Kidney (tissue), 14 donors: ENCODE measurements around the gene RANBP10. TPM values are rescaled to one million over a fixed set of nuclear protein-coding genes. Genes with fewer than 3 reads are reported as not detected.
A peak's percentile ranks its signal among the peaks of the same experiment; 100 is the strongest.
"Not testable (repeated sequence)": the region's sequence is repeated elsewhere in the genome, so short reads cannot be mapped to it uniquely, and the experiment has no call there.

Experiments
- DNase-seq, 5 donors: peaks; one replicate each; pipeline ENCODE4 v3.0.0-alpha.2; 2013 to 2020
- FAIRE-seq: peaks from 2 replicates; lab custom pipeline; 2012; peaks lifted over from hg19 to GRCh38; lab: Jason Lieb, UNC
- H3K27ac ChIP-seq, 2 donors: one replicate each; pipeline ENCODE4 v1.7.0; 2013; ENCODE audit warnings: low read depth in 2 of 2, low read length in 2 of 2, inconsistent platforms in 1 of 2
- H3K27me3 ChIP-seq: one replicate; pipeline ENCODE4 v1.7.1; 2013; ENCODE audit warnings: low read length, inconsistent platforms; ENCODE audit not compliant: control insufficient read depth, insufficient read depth
- H3K36me3 ChIP-seq, 3 donors: one replicate each; pipeline versions ENCODE4 v1.7.0 to v1.7.1; 2013; ENCODE audit warnings: low read length in 3 of 3, control low read depth in 1 of 3, inconsistent platforms in 1 of 3; ENCODE audit not compliant: insufficient read depth in 3 of 3, control insufficient read depth in 2 of 3
- H3K4me1 ChIP-seq, 3 donors: one replicate each; pipeline versions ENCODE4 v1.7.0 to v1.7.1; 2013; ENCODE audit warnings: low read length in 3 of 3, inconsistent platforms in 1 of 3, low read depth in 1 of 3; ENCODE audit not compliant: control insufficient read depth in 2 of 3, insufficient read depth in 2 of 3
- H3K4me3 ChIP-seq, 3 donors: one replicate each; pipeline versions ENCODE4 v1.7.0 to v1.8.1; 2013; ENCODE audit warnings: low read length in 3 of 3, control low read depth in 1 of 3, inconsistent platforms in 1 of 3
- H3K9ac ChIP-seq, 3 donors: one replicate each; pipeline versions ENCODE4 v1.7.0 to v1.7.1; 2013; ENCODE audit warnings: low read length in 3 of 3, control low read depth in 1 of 3, inconsistent platforms in 1 of 3
- H3K9me3 ChIP-seq, 3 donors: one replicate each; pipeline versions ENCODE4 v1.7.0 to v1.7.1; 2013; ENCODE audit warnings: low read length in 3 of 3, control low read depth in 1 of 3, inconsistent platforms in 1 of 3; ENCODE audit not compliant: control insufficient read depth in 2 of 3, insufficient read depth in 1 of 3
- intact Hi-C: fragments of 100-400 bp; cut with DNase I; formaldehyde crosslinking; loops from one replicate; pipeline ENCODE4 v1.11.1; 2022
- polyA plus RNA-seq: library from polyadenylated mRNA; stranded (reverse); fragments of 350-450 nt; fragmentation: Illumina TruSeq; extraction: RNeasy Lipid Tissue Mini Kit (QIAGEN cat#74804); gene quantifications from one replicate; pipeline ENCODE4 v1.2.3, GENCODE V29; 2014; ENCODE audit warnings: low read depth, low replicate concordance; ENCODE audit not compliant: insufficient read depth
- total RNA-seq: library from RNA; stranded (reverse); fragmentation: NEBNext Ultra II Directional; extraction: Animal tissue kit (Norgen Biotek cat#: 25700); gene quantifications from one replicate; pipeline ENCODE4 v1.2.1, GENCODE V29; 2021
- TF ChIP-seq, protein P1 (sequence below): IDR thresholded peaks from 3 replicates; pipeline ENCODE4 v1.5.1; 2012; ENCODE audit warnings: mild to moderate bottlenecking, moderate library complexity, borderline replicate concordance; ENCODE audit not compliant: insufficient read depth; ENCODE audit errors: extremely low read depth
- donor health status: control.
- donor health status: control.
- donor health status: control.
- donor health status: control.
- donor health status: control.
- donor health status: DM: yes; HTN: yes; CAD: no.
- donor health status: Normal renal cell carcinoma (clear cell type).

RANBP10 gene
- total and polyA plus RNA-seq, 2 donors from 2014 or later, result 7.0 to 22.3 TPM

GRCh38 chr16:67758966-67759365 is 47.4 kb downstream of the RANBP10 start:
- intact Hi-C loops, result no loop called here
- H3K9me3 ChIP-seq, result no peaks in the 10 kb centered on the region
- TF ChIP-seq, protein P1, sequence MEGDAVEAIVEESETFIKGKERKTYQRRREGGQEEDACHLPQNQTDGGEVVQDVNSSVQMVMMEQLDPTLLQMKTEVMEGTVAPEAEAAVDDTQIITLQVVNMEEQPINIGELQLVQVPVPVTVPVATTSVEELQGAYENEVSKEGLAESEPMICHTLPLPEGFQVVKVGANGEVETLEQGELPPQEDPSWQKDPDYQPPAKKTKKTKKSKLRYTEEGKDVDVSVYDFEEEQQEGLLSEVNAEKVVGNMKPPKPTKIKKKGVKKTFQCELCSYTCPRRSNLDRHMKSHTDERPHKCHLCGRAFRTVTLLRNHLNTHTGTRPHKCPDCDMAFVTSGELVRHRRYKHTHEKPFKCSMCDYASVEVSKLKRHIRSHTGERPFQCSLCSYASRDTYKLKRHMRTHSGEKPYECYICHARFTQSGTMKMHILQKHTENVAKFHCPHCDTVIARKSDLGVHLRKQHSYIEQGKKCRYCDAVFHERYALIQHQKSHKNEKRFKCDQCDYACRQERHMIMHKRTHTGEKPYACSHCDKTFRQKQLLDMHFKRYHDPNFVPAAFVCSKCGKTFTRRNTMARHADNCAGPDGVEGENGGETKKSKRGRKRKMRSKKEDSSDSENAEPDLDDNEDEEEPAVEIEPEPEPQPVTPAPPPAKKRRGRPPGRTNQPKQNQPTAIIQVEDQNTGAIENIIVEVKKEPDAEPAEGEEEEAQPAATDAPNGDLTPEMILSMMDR, result no peak
- H3K27ac ChIP-seq, result no peak overlapping the region
- H3K4me1 ChIP-seq, result no peaks in the 10 kb centered on the region
- peaks cover 0 to 9% (median 6%) of the 10 kb centered on the region in 3 donors for H3K36me3 ChIP-seq
- no peak overlapping the region for H3K4me3 ChIP-seq
- H3K9ac ChIP-seq, result no peak overlapping the region
- FAIRE-seq, result no peak
- peak in 1 of 5 donors; percentile 25 for DNase-seq
- no peaks in the 10 kb centered on the region for H3K27me3 ChIP-seq

GRCh38 chr16:67758006-67758405 is 48.4 kb downstream of the RANBP10 start:
- DNase-seq, result no peak
- no peaks in the 10 kb centered on the region for H3K27me3 ChIP-seq
- no peaks in the 10 kb centered on the region for H3K4me1 ChIP-seq
- H3K27ac ChIP-seq, result no peak overlapping the region
- FAIRE-seq, result no peak
- H3K36me3 ChIP-seq, result peaks cover 0 to 9% (median 6%) of the 10 kb centered on the region in 3 donors
- H3K9me3 ChIP-seq, result no peaks in the 10 kb centered on the region
- H3K9ac ChIP-seq, result no peak overlapping the region
- TF ChIP-seq, protein P1, result no peak
- intact Hi-C loops, result no loop called here
- no peak overlapping the region for H3K4me3 ChIP-seq

DNA sequence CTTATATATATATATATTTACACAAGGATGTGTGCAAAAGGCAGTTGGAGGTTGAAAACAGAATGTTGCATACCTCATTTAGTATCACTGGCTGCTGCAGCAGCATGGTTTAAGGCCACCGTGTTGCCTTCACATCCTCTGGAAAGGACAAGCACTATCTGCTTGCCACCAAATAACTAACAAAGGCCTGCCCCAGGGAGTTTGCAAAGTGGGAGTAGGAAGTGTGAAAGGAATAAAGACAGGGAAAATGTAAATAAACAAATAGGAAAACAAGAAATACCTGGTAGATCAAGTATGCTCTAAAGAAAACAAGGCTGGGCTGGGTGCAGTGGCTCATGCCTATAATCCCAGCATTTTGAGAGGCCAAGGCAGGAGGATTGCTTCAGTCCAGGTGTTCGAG is 53.7 kb downstream of the RANBP10 start:
- Histone ChIP-seq H3K4me1 (no peaks in the 10 kb centered on the region), H3K27me3 (no peaks in the 10 kb centered on the region), H3K9ac (no peak overlapping the region), H3K9me3 (no peaks in the 10 kb centered on the region), H3K4me3 (no peak overlapping the region), H3K36me3 (peaks cover 0 to under 1% (median 0%) of the 10 kb centered on the region in 3 donors), H3K27ac (no peak overlapping the region)
- DNase-seq (no peak), FAIRE-seq (no peak)
- TF ChIP-seq, protein P1, result no peak
- intact Hi-C loops, result no loop called here

- intact Hi-C loops, H3K36me3 ChIP-seq, H3K27ac ChIP-seq, FAIRE-seq, H3K9ac ChIP-seq, H3K9me3 ChIP-seq, H3K4me3 ChIP-seq, H3K4me1 ChIP-seq, H3K27me3 ChIP-seq, DNase-seq: not testable (repeated sequence)
Observed at GRCh38 chr16:67751331-67751730, 55.0 kb downstream of the RANBP10 start.
